ENCODE measurements around the gene PHF19.
A peak's percentile ranks its signal among the peaks of the same experiment; 100 is the strongest.

Gene PHF19

DNA sequence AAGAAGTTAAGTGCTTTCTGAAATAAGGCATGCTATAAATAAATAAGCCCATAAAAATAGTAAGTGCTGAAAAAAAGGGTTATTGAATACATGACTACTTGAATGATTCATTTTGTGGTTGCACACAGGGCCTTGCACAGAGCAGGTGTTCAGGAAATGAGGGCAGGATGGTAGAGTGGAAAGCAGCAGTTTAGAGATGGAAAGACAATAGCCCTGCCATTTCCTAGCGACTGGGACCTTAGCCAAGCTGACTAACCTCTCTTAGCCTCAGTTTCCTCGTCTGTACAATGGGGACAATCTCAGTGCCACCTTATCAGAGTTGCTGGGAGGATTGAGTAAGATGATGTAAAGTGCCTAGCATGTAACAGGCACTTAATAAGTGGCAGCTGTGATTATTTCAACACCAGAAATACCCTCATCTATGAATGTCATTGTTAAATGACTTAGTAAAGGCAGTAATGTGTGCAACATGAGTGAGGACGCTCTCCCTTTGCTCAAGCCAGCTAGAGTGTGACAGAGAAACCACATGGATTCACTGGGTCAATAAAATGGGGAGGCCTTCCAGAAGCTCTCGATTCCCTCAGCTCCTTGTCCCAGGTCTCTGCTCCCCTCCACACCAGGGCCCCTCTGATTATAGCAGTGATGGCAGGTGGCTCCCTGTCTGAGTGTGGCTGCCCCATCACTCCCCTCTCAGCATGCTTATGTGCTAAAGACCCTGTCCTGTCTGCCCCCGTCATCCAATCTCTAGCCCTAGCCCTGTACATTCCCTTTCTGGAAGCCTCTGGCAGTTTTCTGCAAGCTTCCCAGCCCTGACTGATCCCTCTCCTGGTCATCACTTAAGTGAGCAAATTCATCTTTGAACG lies 16.0 kb upstream of the PHF19 start:
- DNase-seq (ENCODE audit: low read depth in 3 of 3), result peak in 1 of 3 experiments; percentile 61

GRCh38 chr9:120891884-120892747 lies 15.1 kb upstream of the PHF19 start:
- DNase-seq (ENCODE audit: low read depth in 3 of 3), result no peak

GRCh38 chr9:120891245-120891883 lies 14.4 kb upstream of the PHF19 start:
- DNase-seq (ENCODE audit: low read depth in 3 of 3), result no peak

DNA sequence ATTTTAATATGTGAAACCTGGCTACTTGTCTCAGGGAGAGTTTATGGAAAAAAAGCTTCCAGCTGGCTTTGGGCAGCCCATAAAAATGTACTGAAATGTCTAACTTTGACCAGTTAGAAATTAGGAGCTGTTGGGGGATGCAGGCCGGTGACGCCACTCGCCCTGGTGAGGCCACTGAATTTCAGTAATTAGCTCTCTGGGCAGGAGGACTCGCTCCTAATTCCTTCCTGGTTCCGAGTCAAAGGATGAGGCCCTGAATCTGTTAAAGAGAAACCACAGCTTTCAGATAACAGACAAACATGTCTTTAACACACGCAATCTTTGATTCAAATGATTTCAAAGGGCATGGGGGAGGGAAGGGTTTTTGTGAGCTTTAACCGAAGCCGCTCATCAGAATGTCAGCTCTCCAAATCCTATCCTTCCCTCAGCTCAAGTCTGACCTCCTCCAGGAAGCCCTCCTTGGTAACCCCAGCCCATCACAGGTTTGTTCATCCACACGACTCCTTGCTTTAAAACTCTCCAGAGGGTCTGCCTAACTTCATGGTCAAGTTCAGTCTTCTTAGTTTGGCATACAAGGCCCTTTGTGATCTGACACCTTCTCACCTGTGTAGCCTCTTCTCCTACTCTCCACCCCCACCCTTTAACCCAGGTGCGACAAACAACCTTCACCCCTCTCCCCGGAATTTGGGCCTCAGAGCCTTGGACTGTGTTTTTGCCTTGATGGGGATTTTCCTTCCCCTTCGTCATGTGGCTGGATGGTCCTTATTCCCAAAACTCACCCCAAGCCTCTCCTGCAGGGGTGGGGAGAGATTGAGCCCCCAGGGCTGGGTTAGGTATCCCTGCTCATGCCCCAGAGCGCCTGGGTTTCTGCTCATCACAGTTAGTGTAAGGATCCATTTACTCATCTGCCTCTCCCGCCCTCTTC lies 13.6 kb upstream of the PHF19 start:
- DNase-seq (ENCODE audit: low read depth in 3 of 3), result no peak

GRCh38 chr9:120889606-120890271 lies 12.8 kb upstream of the PHF19 start:
- DNase-seq (ENCODE audit: low read depth in 3 of 3), result no peak

DNA sequence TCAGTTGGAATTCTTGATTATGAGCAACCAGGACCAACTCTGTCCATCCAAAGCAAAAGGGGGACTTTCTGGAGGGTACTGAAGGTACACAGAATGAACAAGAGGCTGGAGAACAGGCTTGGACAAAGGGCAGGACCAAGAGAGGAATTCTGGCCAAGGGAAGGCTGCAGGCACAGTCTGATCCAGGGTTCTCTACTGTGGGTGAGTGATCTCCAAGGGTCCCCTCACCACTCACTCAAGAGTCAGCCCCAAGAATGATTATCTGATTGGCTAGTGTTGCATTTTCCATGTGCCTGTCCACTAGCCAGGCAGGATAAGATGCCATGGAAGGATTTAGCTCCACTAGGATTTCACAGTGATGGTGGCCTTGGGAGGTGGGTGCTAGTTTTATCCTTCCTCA lies 11.6 kb upstream of the PHF19 start:
- no peak for DNase-seq (ENCODE audit: low read depth in 3 of 3)

DNA sequence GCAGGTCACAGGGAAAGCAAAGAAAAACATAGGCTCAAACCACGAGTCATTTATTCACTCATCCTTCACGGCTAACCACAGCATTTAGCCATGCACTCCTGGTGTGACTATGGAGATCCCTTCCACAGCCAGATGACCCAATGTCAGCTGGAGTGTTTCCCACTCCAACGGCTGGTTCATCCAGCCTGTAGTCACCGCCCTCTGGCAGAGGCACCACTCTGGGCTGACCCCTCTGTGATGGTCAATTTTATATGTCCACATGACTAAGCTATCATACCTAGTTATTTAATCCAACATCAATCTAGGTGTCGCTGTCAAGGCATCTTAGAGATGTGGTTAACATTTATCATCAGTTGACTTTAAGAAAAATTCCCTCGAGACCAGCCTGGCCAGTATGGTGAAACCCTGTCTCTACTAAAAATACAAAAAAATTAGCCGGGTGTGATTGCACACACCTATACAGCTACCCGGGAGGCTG lies 9.5 kb upstream of the PHF19 start:
- DNase-seq (ENCODE audit: low read depth in 3 of 3), result no peak

DNA sequence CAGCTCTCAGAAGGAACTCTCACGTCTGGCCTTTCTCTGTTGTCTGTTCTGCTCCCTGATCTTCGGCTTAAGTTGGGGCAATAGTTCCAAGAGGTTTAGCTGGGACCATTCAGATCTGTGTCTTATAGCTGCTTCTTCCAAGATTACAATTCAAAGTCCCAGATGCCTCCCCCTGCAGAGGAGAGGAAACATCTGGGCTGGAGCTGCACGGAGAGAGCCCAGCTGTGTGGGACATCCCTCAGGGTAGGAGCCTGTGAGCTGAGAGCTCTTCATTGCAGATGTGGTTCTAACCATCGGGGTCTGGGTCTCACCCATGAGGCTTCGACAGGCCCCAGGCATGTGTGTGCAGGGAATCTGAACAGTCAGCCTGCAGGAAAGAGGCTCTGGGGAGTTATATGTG lies 9.0 kb upstream of the PHF19 start:
- DNase-seq (ENCODE audit: low read depth in 3 of 3), result no peak

DNA sequence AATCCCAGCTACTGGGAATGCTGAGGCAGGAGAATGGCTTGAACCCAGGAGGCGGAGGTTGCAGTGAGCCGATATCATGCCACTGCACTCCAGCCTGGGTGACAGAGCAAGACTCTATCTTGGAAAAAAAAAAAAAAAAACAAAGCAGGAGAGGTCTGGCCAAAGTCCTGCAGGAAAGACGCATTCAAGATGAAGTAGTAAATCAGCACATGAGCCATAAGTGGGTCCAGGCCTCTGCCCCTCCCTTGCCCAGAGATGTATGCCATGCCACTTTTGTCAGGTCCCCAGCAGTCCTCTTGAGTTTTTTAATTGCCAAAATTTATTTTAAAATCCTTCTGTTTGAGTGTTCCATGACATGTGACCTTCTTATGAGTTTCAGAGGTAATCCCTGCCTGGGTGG lies 8.5 kb upstream of the PHF19 start:
- DNase-seq (ENCODE audit: low read depth in 3 of 3), result no peak

DNA sequence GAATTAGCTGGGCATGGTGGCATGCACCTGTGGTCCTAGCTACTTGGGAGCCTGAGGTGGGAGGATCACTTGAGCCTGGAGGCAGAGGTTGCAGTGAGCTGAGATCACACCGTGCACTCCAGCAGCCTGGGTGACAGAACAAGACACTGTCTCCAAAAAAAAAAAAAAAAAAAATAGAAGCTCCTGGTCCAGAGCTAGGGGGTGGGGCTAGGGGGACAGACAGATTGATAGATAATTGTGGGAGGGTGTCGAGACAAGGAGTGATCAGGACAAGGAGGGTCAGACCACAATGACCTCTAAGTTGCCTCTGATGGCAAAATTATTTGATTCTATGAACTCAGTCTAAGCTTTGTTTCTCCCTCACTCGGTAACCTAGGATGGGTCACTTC lies 6.6 kb upstream of the PHF19 start:
- DNase-seq (ENCODE audit: low read depth in 3 of 3), result no peak

DNA sequence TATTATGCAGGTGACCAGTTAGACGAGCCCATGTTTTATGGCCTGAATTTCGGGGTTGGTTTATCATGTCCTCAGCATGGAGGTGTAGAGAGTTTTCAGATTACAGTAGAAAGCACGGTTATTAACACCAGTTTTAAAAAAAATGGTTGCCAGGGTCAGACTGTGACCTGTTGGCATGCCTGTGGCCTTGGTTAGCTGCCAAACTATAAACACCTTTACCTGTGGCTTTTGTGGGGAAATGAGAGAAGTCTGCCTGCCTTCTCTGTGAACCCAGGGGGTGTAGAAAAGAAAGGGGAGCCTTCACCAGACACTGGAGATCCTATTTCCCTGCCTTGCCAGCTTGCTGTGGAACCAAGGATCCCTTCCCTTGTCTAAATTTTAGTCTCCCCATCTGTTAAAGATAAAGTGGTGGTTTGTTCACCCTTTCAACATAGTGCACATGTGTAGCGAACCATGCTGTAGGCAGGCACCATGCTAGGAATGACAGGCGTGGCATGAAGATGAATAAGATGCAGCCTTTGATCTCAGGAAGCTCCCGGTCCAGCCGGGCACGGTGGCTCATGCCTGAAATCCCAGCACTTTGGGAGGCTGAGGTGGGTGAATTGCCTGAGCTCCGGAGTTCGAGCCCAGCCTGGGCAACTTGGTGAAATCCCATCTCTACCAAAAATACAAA lies 6.1 kb upstream of the PHF19 start:
- DNase-seq (ENCODE audit: low read depth in 3 of 3), result no peak

DNA sequence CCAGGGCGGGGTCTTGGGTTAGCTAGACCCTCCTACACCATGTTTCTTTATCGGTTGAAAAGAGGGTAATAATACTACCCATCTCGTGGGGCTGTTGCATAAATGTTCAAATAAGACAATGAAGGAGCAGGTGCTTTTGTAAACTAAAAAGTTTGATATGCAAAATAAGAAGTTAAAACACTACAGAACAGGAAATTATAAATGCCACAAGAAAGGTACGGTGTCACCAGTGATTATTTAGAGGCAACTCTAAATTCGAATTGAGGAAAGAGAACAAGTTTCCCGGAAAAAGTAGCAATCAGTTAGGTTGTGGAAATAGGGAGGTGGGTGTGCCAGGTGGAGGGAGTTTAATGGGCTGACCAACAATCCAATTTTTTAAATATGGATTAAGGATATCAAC lies 2.5 kb upstream of the PHF19 start:
- no peak for DNase-seq (ENCODE audit: low read depth in 3 of 3)

DNA sequence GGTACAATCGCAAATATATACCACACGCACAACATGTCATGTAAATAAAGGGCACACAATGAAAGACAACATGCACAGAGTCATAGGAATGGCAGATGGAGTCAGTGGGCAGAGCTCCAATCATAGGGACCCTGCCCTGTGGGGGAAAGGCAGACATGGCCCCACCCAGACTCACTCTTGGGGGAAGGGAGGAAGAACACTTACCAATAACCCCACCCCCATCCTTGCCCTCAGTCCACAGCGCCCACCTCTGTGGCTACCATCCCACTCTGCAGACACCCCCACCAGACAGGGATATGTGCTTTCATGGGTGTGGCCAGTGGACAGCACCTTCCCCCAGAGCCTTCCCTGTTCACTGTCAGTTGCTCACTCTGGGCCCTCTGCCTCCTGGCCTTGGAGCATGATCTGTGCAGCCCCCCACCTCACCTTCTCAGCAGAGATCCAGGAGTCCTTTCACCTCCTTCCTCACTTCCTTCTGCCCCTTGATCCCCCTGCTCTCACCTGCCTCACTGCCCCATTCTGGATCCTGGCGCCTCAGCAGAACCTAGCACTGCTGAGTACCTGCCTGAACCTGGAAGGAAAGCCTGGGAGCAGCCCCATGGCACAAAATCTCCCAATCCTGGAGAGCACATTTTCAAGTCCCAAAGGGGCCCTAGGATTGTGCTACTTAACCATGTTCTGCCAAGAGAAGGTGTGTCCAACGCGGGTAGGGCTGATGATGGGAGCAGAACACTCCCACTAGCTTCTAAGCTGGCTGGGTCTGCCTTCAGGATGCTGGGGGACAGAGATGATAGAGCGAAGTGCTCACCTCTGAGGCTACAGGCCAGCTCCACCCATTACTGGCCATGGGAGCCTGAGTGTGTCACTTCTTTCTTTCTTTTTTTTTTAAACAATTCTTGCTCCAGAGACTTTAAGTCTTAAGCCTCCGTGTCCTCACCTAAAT lies 1.5 kb upstream of the PHF19 start:
- no peak for DNase-seq (ENCODE audit: low read depth in 3 of 3)

GRCh38 chr9:120877276-120878034 lies 467 bp upstream of the PHF19 start:
- no peak for DNase-seq (ENCODE audit: low read depth in 3 of 3)

DNA sequence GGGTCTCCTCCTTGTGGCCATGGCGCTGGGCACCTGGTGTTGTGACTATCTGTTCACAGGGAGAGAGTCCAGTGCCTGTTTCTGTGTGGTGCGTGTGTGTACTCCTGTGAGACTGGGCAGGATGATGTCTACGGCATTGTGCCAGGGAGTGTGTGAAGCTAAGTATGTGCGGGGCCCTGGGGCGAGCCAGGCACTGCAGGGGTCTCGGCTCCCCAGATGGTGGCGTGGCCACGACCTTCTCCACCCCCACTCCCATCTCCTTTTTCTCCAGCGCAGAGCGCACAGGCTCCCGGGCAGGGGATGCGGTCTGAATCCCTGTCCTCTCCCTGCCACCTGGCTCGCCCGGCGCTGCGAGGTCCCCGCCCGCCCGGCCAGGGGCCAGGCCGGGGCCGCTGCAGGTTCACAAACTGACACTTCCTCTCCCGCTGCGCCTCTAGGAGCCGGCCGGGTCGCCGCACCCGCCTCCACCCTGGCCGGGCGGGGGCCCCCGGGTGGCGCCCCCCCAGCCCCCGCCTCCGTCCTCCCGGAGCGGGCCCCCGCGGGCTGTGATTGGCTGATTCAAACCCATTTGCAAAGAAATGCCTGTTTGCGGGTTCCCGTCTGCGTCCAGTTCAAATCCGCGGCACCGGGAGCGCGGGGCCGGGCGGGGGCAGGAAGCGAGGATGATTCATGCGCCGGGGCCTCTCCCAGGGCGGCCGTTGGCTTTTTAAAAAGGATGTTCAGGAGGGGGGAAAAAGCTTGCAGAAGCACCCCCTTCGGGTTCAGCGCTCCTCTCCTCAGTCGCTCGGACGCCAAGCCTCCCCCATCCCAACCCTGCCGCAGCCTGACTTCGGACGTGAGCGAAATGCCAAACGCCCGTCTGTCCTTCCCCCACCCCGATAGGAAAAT lies 790 bp downstream of the PHF19 start:
- DNase-seq (ENCODE audit: low read depth in 3 of 3), result peak; percentile 58 to 62 (median 61)

DNA sequence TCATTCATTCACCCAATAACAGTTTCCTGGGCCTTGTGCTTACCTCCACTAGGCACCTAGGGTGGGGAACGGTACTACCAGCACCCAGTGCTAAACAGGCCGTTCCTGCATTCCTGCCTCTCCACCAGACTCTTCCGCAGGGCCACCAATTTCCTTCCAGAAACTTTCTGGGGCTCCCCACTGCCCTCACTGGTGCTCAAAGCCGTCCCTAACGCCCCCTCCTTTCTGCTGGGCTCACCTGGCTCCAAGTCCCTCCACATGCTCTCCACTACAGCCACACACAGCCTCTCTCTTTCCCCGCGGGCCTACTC lies 1.4 kb downstream of the PHF19 start:
- DNase-seq (ENCODE audit: low read depth in 3 of 3), result no peak

- no peak for DNase-seq (ENCODE audit: low read depth in 3 of 3)
Measured at GRCh38 chr9:120875195-120875565, 1.8 kb downstream of the PHF19 start.

Data from stimulated activated CD4-positive, alpha-beta T cell treated with anti-CD3 and anti-CD28 coated beads, TNF-alpha, amount 100 ng/mL, for 4 hours (primary cell).